CD4-positive, alpha-beta T cell treated with Interleukin-2 at 100 ng/mL for 4 hours (primary cell): ENCODE results near the gene SHISAL2A.
"Not testable (repeated sequence)": the region's sequence is repeated elsewhere in the genome, so short reads cannot be mapped to it uniquely, and the experiment has no call there.

ENCODE experiments used
- DNase-seq: peaks from one replicate; pipeline ENCODE4 v3.0.0-alpha.2; 2020; ENCODE audit warnings: low spot score

The SHISAL2A gene

GRCh38 chr1:52684545-52684944 lies 51.6 kb downstream of the SHISAL2A start:
- DNase-seq = no peak

- DNase-seq = peak; percentile 81
Measured at GRCh38 chr1:52686261-52686751, 53.3 kb downstream of the SHISAL2A start.

- DNase-seq = no peak
Measured at GRCh38 chr1:52686830-52687229, 53.9 kb downstream of the SHISAL2A start.

GRCh38 chr1:52691821-52692220 lies 58.9 kb downstream of the SHISAL2A start:
- DNase-seq = no peak

- no peak for DNase-seq
Measured at GRCh38 chr1:52692697-52693096, 59.7 kb downstream of the SHISAL2A start.

- DNase-seq = not testable (repeated sequence)
Measured at GRCh38 chr1:52693351-52693750, 60.4 kb downstream of the SHISAL2A start.

GRCh38 chr1:52693843-52694242 lies 60.9 kb downstream of the SHISAL2A start:
- no peak for DNase-seq

- DNase-seq = no peak
Measured at GRCh38 chr1:52695627-52696026, 62.7 kb downstream of the SHISAL2A start.

GRCh38 chr1:52697795-52698674 lies 65.1 kb downstream of the SHISAL2A start, which contains the start of gene COA7:
TSS of gene COA7 (minus strand) at chr1:52698347. CDS start at chr1:52698326, 21 bp downstream.
- DNase-seq = peak; percentile 57

- peak; percentile 89 for DNase-seq
Measured at GRCh38 chr1:52702886-52703787, 70.2 kb downstream of the SHISAL2A start.

GRCh38 chr1:52706136-52706670 lies 73.2 kb downstream of the SHISAL2A start:
- DNase-seq = no peak
